Kidney tubule cell (primary cell): ENCODE data around the gene CDC42EP1.
"Not testable (repeated sequence)": the region's sequence is repeated elsewhere in the genome, so short reads cannot be mapped to it uniquely, and the experiment has no call there.

Source experiments
- DNase-seq: peaks from one replicate; pipeline ENCODE4 v3.0.0-alpha.2; 2018; ENCODE audit warnings: low spot score

Gene CDC42EP1

DNA sequence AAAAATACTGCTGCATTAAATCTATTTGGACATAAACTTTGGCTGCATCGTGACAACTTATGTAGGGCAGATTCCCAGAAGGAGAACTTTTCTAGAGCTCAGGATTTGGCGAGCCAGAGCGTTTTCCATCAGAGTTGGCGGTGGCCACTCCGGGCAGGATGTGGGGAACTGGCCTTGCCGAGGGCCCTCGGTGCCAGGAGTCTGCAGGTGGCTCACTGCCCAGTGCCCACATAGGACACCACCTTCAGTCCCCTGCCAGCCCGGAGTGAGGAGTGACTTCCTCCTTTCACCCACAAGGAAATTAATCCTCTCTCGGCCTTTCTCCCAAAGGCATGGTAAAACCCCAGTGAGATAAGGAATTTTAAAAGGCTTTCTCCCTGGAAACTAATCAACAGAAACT is 21.2 kb downstream of the CDC42EP1 start:
- no peak for DNase-seq

DNA sequence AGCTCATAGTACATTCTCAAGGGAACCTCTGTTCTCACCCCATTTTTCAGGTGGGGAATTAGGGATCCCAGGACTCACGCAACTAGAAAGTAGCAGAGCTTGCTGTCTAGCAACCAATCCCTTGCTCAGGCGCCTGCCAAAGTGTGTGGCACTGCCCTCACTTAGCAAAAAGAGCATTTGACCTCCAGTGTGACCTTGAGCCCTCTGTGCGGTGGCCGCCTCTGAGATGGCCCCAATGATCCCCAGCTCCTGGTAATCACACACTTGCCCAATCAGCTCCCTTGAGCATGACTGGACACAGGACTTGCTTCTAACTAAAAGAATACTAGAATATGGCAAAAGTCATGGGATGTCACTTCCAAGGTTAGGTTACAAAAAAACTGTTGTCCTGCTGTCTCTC is 22.2 kb downstream of the CDC42EP1 start:
- no peak for DNase-seq

- DNase-seq = no peak
Observed at GRCh38 chr22:37588546-37589215, 28.4 kb downstream of the CDC42EP1 start.

- no peak for DNase-seq
Observed at GRCh38 chr22:37589636-37590035, 29.4 kb downstream of the CDC42EP1 start.

- not testable (repeated sequence) for DNase-seq
Observed at GRCh38 chr22:37591081-37591480, 30.8 kb downstream of the CDC42EP1 start.

GRCh38 chr22:37591823-37592404 is 31.6 kb downstream of the CDC42EP1 start:
- DNase-seq = no peak

- DNase-seq = no peak
Observed at GRCh38 chr22:37594237-37594636, 34.0 kb downstream of the CDC42EP1 start.

DNA sequence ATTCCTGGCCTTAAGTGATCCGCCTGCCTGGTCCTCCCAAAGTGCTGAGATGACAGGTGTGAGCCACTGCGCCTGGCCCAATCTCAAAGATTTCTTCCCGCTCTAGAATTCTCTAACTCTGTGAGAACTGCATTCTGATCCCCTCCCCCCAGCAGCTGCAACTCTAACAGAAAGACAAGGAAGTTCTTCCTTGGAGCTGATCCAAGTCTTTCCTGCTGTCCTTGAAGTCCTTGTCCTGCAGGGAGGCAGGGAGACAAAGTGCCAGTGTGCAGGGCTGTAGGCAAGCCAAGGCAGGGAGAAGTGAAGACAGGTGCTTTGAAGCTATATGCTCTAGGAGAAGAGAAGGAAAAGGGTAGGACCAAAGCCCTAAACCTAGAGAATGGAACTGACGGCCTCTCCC is 38.9 kb downstream of the CDC42EP1 start:
- peak; percentile 43 for DNase-seq

DNA sequence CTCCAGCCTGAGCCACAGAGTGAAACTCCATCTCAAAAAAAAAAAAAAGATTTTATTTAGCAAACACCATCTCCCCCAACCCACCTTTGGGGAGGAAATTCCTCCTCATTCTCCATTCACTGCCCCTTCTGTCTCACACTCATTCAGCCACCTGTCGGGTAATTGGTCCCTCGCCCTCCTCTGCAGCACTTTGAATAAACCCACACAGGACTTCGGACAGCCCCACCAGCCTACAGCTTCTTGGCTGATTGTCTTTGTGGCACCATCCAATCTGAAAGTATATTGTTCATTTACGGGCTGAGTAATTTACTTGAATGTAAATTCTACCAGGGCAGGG is 40.9 kb downstream of the CDC42EP1 start:
- DNase-seq = no peak

GRCh38 chr22:37601540-37602442 is 41.5 kb downstream of the CDC42EP1 start:
- DNase-seq = peak; percentile 89

DNA sequence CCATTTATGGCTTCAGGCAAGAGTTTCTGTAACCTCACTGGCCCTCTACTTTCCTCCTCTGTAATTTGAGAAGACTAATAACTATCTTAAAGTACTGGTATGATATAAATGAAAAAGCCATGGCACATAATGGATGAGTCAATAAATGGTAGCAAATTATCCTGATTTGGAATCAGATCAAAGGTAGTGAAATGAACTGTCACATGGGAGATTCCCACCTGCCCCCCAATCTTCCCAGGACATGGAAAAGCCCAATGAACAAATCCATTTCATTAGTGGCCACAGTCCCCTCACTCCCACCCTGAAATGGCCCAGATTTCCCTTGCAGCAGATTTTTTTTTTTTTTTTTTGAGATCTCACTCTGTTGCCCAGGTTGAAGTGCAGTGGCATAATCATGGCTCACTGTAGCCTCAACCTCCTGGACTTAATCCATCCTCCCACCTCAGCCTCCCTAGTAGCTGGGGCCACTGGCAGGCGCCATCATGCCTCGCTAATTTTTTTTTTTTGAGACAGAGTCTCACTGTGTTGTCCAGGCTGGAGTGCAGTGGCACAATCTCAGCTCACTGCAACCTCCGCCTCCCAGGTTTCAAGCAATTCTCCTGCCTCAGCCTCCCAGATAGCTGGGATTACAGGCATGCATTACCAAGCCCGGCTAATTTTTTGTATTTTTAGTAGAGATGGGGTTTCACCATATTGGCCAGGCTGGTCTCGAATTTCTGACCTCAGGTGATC is 42.4 kb downstream of the CDC42EP1 start:
- not testable (repeated sequence) for DNase-seq

- DNase-seq = no peak
Observed at GRCh38 chr22:37604074-37604473, 43.8 kb downstream of the CDC42EP1 start.

- no peak for DNase-seq
Observed at GRCh38 chr22:37604875-37605274, 44.6 kb downstream of the CDC42EP1 start.

DNA sequence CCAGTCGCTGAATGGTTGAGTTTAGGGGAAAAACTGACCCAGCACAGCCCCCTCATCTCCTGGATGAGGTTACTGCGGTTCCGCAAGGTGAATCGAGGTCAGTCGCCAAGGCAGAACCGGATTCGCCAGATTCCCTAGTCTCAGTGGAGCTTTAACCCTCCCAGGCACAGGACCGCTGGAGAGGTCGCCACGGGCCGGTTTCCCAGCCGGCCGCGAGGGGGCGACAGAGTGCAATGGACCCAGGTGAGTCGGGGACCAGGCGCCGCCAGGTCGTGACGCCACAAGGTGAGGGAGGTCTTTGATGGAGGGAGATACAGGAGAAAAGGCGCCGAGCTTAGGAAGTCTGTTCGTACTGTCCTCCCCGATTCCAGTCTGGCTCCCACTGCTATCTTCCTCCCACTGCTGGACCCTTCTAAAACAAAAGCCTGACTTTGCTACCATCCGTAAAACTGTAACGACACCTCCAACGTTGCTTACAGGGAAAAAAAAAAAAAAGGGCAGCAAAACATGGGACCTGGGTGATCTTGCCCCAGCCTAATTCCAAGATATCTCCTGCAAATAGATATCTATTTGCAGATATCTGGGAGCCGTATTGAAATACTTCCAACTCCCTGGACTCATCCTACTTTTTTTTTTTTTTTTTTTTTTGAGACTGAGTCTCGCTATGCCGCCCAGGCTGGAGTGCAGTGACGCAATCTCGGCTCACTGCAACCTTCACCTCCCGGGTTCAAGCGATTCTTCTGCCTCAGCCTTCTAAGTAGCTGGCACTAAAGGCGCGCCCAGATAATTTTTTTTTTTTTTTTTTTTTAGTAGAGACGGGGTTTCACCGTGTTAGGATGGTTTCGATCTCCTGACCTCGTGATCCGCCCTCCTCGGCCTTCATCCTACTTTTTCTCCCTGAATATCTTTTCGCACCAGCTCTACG is 47.0 kb downstream of the CDC42EP1 start:
- DNase-seq = peak; percentile 88

DNA sequence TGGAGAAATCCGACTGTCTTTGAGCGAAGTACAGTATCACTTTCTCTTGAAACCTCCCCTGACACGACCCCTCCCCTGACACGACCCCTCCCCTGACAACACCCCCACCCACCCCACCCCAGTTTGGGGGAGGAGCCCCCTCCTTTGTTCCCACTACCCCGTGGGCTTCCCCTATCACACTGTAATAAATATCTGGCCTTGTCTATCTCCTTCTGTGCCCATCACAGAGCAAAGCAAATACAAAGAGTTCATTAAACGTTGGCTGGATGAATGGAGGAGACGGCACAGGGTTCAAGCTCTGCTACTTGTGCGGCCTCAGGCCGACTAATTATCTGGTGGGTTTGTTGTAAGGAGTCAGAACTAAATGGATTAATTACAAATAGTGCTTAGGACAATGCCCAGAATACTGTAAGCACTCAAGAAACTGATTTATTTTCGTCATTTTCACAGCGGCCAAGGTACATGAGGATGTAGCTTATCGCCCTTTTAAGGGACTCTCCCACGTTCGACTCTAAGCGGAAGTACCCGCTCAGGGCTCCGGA is 47.7 kb downstream of the CDC42EP1 start:
- DNase-seq = no peak

GRCh38 chr22:37608477-37609239 is 48.4 kb downstream of the CDC42EP1 start, which contains the start of gene GGA1:
Gene GGA1 (plus strand): TSS chr22:37608834. CDS start chr22:37608861, 27 bp downstream.
- peak; percentile 97 for DNase-seq

GRCh38 chr22:37609240-37610152 is 49.2 kb downstream of the CDC42EP1 start:
- DNase-seq = peak; percentile 36

GRCh38 chr22:37610153-37610475 is 49.8 kb downstream of the CDC42EP1 start:
- DNase-seq = not testable (repeated sequence)

DNA sequence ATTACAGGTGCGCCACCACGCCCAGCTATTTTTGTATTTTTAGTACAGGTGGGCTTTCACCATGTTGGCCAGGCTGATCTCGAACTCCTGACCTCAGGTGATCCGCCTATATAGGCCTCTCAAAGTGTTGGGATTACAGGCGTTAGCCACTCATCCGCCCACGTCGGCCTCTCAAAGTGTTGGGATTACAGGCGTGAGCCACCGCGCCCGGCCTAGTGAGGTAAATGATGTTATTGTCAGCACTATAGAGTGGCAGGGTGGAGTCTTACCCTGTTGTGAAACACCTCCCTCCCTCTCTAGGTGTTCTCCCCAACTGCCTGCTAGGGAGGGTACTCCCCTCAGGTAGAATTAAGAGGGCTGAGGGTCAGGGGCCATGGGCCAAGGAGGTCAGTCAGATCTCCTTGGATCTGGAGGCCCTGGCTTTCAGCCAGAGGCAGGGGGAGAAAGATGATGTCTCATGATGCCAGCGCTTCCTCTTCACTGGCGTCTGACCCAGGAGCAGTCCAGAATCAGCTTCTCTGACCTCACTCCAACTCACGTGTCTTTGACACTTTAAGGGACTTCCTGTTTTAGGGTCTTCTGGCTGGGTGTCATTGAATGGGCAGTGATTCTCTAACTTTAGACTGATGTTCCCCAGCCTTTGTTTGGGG is 50.3 kb downstream of the CDC42EP1 start:
- DNase-seq = no peak
